IPS DF 4.7 (cell line): ENCODE measurements around the gene CDH2.

Experiments used
- DNase-seq: peaks from one replicate; pipeline ENCODE4 v3.0.0-alpha.2; 2013; ENCODE audit warnings: low spot score; ENCODE audit errors: extremely low read depth

CDH2 gene

DNA sequence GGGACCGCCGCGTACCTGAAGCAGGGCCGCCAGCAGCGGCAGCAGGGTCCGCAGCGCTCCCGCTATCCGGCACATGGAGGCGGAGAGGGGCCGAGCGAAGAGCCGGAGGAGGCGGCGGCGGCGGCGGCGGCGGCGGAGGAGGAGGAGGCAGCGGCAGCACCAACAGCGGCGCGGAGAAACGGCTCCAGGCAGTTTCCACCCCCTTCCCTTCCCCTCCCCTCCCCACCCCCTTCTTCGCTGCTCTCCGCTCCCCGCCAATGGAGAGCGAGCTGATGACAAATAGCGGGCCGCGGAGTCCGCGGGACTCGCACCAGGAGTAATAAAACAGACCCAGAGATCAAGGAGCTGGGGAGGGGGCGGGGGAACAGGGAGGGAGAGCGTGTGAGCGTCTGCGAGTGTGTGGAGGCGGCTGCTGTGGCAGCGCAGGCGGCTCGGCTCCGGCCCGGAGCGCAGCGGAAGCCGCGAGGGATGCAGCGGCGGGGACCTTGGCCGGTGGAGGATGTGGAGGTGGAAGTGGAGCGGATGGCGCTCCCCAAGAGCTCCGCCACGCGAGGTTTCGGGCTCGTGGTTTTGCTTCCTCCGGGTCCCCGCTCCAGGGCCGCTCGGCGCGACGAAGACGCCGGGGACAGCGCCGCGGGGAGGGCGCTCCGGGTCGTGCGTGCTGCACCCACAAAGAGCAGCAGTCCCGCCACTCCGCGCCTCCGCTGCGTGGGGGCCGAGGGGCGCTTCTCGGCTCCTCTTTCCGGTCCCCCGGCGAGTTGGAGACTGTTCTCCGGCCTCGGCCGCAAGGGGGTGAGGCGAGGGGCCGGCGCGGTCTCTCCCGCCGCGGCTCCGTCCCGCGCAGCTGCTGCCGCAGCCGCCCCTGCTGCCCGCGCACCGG lies at the start of gene CDH2:
Gene CDH2 (minus strand): TSS at position 183 of the 880 bp plus-strand sequence. CDS start 108 bp downstream, at position 75.
- DNase-seq = no peak

DNA sequence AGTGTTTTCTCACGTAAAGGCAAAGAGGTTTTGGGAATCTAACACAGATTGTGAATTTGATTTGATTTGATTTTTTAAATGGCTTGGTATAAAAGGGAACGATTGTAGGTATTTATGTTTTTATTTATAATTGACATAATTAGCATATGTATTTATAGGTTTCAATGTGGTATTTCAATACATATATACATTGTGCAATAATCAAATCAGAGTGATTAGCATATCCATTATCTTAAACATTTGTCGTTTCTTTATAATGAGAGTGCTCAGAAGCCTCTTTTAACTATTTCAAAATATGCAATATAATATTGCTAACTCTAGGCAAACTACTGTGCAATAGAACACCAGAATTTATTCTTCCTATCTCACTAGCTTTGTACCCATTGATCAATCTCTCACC lies 35.1 kb upstream of the CDH2 start:
- no peak for DNase-seq

DNA sequence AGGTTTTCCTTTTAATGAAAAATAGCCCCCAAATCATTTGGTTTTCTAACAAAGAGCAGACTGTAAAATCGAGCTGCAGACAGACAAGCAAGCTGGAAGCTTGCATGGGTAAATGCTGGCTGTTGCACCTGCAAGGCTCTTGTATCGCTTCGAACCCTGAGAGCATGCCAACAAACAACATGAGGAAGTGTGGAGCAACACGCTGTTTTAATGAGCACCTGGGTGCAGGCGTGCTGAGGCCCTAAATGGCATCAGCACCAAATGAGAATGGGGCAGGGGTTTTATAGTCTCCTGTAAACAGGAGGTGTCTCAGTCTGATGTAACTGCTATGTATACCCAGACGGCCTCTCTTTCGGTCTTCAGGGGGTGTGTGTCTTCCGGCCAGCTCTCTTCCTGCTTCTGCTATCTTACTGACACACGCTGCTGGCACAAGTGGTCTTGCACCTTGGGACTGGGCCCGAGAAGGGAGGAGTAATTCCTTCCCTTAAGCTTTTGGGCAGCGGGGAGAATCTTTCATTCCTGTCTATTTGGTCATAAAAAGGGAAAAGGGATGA lies 31.9 kb upstream of the CDH2 start:
- DNase-seq = no peak

DNA sequence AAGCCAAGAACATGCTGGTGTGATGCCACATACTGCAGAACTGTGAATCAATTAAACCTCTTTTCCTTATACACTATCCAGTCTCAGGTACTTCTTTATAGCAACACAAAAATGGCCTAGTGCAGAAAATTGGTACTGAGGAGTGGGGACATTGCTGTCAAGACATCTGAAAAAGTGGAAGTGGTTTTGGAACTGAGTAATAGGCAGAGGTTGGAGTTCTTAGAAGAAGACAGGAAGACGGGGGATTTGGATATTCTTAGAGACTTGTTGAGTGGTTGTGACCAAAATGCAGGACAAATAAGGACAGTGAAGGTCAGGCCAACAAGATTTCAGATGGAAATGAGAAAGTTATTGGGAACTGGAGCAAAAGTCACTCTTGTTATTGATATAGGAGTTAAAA lies 31.3 kb upstream of the CDH2 start:
- DNase-seq = no peak

DNA sequence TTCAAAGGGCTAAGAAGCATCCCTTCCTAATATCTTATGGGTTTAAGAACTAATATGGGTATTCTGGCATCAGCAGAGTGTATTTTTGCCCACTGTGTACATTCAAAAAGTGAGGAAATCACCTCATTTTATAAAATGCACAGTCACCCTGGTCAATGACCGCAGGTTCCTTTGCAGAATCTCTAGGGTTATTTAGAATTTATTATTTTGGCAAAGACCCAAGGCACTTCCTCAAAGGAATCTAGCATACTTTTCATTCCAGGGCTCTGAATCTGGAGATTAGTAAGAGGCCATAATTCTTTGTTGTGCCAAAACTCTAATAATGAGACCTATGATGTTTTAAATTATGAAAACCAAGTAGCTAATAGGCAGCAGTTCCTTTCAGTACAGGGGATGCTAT lies 27.2 kb upstream of the CDH2 start:
- DNase-seq = no peak

DNA sequence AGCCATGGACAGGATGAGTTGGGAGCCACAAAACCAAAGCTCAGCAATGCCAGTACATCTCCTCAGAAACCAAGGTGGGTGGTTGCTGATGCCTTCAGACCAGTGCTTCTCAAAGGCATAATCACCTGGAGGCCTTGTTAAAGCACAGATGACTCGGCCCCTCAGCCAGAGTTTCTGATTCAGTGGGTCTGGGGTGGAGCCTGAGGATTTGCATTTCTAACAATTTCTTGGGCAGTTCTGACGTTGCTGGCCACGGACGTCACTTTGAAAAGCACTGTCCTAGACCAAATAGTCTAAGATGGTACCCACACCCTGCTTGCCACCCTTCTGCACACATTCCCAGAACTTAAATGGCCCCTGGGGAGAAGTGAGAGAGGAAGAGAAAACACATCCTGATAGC lies 24.1 kb upstream of the CDH2 start:
- DNase-seq = no peak

DNA sequence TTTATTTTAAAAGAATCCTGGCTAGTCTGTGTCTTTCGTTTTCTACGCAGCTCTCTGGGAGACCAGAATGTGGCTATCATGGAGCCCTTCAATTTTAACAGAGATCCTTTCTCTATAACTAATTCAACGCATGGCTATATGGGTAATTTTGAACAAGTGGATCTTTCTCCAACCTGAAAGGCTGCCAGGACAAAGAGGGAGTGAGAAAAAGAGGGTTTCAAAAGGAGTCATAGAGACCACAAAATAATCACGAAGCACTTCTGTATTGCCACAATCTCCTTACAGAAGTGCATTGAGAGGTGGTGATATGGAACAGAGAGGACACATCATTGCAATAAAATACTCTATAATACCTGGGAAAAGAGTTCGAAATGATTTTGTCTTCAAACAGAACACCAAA lies 21.7 kb upstream of the CDH2 start:
- no peak for DNase-seq

DNA sequence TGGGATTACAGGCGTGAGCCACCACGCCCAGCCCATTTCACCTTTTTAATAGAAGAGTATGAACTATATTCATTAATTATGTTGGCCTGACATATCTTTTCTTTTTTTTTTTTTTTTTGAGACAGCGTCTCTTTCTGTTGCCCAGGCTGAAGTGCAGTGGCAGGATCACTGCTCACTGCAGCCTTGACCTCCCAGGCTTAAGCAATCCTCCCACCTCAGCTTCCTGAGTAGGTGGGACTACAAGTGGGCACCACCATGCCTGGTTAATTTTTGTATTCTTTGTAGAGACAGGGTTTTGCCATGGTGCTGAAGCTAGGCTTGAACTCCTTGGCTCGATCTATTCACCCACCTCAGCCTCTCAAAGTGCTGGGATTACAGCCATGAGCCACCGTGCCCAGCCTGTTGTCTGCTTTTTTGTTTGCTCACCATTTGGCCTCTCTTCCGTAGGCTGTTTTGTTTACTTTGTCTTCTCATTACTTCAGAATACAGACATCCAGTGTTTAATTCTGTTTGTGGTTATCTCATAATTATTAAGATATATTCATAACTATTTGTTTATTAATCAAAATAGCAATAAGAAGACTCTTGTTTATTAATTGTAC lies 16.3 kb upstream of the CDH2 start:
- DNase-seq = no peak

DNA sequence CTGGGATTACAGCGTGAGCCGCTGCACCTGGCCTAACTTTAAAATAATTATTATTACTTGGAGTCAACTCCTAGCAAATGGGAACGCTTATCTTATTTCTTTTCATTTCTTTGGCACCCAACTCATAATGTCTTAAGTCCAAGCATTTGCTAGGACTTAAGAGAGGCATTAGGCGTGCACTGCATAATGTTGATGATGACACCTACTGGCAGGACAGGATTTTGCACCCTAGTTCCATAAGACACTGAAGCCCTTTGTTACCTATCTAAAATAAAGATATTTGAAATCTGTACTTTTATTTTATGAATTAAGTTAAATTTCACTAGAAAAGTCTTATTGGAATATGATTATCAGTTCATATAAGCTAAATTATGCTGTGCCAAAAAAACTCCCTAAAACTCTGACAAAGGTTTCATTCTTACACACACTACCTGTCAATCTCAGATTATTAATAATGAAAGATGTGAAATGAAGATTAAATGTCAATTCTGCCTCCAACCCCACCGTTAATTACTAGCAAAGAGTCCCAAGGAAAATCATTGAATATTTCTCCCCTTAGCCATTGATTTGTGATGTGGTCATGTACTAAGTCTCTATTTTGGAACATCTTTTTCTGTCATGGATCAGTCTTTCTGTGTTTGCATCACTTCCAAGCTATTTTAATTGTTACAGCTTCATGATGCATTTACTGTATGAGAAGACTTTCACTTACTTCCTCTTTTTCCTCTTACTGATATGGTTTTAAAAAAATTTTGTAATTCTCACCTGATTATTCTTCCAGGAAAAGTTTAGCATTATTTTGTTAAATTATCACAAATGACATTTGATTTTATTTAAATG lies 12.7 kb upstream of the CDH2 start:
- no peak for DNase-seq

DNA sequence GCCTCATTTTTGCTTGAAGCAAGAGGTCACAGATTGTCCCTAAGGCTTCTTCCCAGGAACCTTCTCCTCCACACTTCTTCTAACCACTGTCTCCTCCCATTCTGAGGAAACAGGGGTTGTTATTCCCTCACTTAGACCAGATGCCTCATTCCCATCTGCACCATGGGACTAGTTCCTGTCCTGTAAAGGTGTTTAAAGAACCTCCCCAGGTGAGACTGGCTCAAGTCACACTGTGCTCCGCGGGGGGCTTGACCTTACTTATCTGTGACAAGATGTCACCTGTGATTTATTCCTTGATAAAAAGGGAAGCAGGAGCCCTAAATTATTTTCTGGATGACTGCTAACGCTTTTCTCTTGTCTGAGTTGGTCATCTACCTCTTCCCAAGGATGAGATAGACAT lies 8.2 kb upstream of the CDH2 start:
- DNase-seq = no peak

DNA sequence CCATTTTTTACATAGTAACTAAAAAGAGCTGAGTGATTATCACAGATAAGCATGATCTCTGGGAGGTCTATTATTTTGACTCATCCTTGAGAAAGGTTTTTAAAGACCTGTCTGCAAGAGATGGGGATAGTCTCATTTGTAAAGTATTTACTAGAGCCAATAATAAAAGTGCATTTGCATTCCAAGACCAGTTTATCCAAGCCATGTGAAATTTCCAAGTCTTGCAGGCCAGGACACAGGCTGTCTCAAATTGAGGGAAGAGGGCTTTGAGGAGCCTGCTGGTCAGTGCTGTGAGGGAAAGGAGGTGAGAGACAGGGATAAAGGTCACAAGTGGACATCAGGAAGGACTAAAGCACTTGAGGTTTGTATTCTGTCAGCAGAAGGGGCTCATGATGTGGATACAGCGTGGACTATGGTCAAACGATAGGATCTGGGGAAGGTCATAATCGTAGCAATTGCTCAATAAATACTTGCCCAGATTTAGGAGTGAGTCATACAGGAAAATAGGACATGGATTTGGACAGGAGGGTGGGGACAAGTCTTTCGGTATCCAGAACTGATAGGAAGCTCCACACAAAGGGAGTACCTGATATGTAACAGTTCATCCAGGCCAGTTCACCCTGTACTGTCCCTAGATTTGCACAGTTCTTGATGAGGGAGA lies 6.6 kb upstream of the CDH2 start:
- no peak for DNase-seq

DNA sequence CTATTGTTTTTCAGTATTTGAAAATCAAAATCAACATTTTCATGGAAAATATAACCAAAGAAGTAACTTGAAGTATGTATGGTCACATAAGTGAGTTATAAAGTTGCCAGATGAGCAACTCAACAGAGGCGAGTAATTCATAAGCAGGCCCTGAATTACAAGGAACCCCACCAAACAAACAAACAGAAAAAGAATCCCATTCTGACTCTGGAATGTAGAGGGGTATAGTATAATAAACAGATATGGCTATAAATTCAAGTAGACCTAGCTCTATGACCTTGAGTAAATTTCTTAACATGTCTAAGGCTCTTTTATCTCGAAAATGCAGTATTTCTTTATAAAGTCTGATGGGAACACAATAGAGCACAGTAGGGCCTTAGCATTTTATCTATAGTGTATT lies 4.7 kb upstream of the CDH2 start:
- no peak for DNase-seq

DNA sequence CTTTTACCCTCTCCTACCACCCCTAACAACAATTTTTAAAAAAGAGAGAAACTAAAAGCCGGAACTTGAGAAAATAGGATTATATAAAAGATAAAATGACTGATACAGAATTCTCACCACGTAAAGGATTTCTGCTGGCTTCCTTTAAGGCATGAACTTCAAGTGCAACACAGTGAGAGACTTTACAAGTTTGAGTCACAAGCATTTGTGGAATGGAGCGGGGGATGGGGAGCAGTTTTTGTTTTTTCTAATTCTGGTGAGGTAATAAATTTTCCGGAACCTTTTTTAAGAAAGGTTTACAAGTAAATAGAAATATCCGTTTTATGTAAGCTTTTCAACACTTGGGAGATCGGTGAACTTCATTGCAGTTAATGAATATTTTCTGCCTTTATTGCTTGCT lies 1.8 kb upstream of the CDH2 start:
- DNase-seq = no peak

DNA sequence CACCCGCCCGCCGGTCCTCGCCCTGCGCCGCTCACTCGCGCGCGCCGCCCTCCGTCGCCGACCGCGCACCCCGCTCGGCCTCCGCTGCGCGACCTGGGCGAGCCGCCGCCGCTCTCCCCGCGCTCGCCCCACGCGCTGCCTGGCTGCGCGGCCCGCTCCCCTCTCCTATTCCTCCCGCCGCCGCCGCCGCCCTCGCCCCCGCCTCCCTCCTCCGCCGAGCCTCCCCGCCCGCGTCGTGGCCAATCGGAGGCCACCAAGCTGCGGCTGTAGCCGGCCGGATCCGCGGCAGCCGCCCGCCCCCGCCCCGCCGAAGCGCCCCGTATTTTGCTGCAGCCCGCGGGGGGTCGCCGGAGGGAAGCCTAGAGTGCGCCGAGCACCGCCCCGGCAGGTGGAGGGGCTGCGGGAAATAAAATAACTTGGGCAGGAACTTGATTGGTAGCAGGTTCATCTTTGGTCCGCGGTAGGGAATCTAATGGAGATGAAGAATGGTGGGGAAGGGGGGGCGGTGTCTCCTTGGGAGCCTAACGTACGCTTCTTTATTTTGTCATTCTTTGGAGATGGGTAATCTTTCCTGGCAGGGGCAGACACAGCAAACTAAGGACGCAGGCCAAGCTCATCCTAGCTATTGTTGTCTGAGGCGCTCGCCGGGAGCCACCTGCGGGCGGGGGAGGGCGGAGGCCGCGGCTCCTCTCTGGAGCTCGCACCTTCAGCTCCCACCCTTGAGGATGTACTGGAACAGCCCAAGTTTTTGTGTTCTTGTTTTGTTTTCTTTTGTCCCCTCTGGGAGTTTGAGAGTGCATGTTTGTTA lies 1.1 kb upstream of the CDH2 start:
- no peak for DNase-seq

DNA sequence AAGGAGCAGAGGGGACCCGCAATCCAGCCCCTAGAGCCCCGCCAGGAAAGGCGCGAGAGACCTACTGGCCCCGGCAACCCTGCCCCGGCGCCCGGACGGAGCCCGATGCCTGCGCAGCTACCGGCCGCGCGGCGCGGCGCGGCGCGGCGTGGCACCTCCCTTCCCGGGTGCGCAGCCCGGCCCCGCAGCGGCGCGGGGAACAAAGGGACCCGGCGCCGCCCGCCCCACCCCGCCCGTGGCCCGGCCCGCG lies 307 bp downstream of the CDH2 start:
- no peak for DNase-seq

DNA sequence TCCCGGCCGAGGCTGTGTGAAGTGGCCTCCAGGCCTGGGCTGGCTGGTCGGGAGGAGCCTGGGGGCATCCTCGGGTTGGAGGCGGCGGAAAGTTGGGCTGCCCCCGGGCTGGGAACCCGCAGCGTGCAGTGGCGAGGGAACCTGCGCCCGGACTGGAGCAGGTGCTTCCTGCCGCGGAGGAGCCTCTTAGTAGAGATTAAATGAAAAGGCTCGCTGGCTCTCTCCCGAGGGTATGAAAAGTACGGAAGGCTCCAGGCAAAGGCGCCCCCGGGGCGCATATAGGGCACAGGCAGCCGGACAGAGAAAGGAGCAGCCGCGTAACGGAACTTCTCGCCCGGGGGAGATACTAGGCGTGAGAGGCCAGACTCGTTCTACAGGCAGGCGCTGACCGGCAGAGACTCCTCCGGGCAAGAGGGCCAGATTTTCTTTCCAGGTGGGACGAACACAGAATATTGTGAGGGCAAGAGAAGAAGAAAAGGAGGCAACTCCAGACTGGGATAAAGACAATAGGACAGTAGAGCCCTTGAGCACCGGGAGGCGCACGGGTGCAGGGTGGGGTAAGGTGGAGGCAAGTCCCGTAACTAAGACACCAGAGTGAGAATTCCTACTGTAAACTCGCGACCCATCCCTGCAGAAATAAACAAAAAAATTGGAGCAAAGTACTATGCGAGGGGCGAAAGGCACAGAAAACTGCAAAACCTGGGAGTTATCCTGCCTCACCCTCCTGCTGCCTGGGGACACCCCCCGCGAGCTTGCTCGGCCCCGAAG lies 816 bp downstream of the CDH2 start:
- DNase-seq = no peak

DNA sequence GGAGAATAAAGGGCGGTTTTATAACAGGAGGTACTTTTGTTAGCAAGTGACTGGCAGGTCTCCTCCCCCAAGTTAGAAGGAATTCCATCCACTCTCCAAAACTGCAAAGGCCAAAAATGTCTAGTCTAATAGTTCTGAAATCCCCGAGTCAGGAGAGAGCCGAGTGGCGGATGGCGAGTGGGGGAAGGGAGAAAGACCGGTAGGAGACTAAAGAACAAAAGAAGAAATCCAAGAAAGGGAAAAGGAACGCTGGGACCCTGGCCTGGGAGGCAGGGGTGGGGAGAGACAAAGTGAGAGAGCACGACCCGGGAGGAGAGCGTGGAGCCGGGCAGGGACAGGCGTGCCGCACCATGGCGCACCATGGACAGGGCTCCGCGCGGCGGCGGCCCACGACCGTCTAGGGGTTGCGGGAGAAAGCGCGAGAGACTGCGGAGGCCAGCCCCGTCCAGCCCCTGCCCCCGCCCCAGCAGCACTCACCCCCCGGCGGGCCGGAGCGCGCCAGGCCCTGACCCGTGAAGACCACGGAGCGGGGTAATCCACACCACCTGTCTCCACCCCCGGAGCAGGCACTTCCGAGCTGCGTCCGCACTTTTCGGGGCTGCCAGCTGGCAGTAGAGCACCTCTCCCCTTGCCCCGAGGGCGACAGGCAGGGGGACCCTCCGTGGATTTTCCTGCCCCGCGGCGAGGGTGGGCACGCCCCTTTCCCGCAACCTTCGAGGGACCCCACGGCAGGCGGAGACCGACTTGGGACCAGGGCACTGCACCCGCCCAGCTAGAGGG lies 1.6 kb downstream of the CDH2 start:
- no peak for DNase-seq

DNA sequence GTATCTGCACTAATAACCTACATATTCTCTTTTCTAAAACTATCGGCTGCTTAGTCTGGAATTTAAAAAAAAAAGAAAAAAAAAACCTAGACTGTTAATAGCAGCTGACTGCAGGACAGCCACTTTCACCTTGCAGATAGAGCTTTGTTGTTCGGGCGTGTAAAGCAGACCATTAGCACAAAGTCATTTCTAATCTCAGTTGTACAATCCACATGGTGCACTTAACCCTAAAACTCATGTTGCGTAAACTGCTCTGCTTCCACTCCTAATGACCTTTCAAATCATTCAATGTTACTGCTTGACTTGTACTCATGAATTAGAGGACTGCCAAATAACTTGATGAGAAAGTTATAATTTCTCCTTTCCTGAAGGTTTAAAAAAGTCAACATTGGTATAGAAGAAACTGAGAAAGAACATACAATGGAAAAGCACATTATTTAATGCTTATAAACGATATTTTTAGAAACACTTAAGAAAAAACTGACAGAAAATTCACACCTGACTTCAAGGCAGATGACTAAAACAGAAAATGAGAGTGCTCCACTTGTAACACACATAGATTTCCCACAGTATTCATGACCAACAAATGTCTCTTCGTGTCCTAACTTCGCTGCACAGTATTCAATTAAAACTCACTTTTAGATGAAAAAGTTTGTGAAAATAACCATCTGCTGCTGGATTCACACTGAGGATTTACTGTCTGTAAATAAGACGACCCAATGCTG lies 2.6 kb downstream of the CDH2 start:
- no peak for DNase-seq

DNA sequence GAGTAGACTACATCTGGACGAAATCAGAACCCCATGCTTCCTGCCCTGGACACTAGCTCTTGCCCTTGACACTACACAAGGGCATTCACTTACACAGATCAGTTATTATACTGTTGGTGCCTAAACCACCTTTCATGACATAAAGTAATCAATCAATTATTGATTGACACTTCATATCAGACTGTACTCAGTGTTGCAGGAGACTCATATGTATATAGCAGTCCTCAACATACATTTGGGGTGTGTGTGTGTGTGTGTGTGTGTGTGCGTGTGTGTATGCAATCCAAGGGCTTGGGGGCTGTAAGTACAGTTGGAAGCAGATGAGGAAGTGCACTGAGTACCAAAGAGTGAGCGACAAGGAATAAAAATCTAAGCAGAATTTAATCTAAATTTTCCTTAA lies 5.1 kb downstream of the CDH2 start:
- DNase-seq = no peak
